Activated naive CD4-positive, alpha-beta T cell treated with anti-CD3 and anti-CD28 coated beads, Interleukin-2, amount 50 U/mL, for 16 hours (primary cell): ENCODE results near the gene TMEM86B.

Source experiments
- DNase-seq: peaks from one replicate; pipeline ENCODE4 v3.0.0-alpha.2; 2020

TMEM86B gene

GRCh38 chr19:55256562-55257460 is 28.2 kb upstream of the TMEM86B start:
- no peak for DNase-seq

- DNase-seq: peak; percentile 57
Observed at GRCh38 chr19:55255618-55256423, 27.3 kb upstream of the TMEM86B start.

GRCh38 chr19:55254625-55254977 is 26.0 kb upstream of the TMEM86B start:
- DNase-seq: no peak

- peak; percentile 62 for DNase-seq
Observed at GRCh38 chr19:55253842-55254624, 25.5 kb upstream of the TMEM86B start.

- DNase-seq: no peak
Observed at GRCh38 chr19:55252760-55253663, 24.4 kb upstream of the TMEM86B start.

- no peak for DNase-seq
Observed at GRCh38 chr19:55251341-55252081, 22.9 kb upstream of the TMEM86B start.

- no peak for DNase-seq
Observed at GRCh38 chr19:55250262-55251036, 21.9 kb upstream of the TMEM86B start.

GRCh38 chr19:55249841-55250240 is 21.3 kb upstream of the TMEM86B start:
- no peak for DNase-seq

- no peak for DNase-seq
Observed at GRCh38 chr19:55248704-55249103, 20.1 kb upstream of the TMEM86B start.

- no peak for DNase-seq
Observed at GRCh38 chr19:55248166-55248675, 19.7 kb upstream of the TMEM86B start.

GRCh38 chr19:55247621-55248099 is 19.1 kb upstream of the TMEM86B start:
- DNase-seq: no peak

- no peak for DNase-seq
Observed at GRCh38 chr19:55246462-55247451, 18.2 kb upstream of the TMEM86B start.

GRCh38 chr19:55245236-55245904 is 16.8 kb upstream of the TMEM86B start:
- no peak for DNase-seq

- no peak for DNase-seq
Observed at GRCh38 chr19:55244004-55244680, 15.6 kb upstream of the TMEM86B start.

GRCh38 chr19:55242517-55242916 is 14.0 kb upstream of the TMEM86B start:
- no peak for DNase-seq

GRCh38 chr19:55241935-55242464 is 13.4 kb upstream of the TMEM86B start:
- DNase-seq: no peak
